Subcutaneous adipose tissue (tissue), 4 donors: ENCODE results near the gene OSBPL3. TPM values are rescaled to one million over a fixed set of nuclear protein-coding genes. Genes with fewer than 3 reads are reported as not detected.

Experiments used
- total RNA-seq, 4 donors: library from RNA; depleted of rRNA; stranded (reverse); fragments of >200 nt; gene quantifications; one replicate each; pipeline ENCODE4 v1.1.0, GENCODE V29; 2016
- TF ChIP-seq, protein P1 (sequence below): fragments of 450-650 bp; IDR thresholded peaks from one replicate; pipeline ENCODE4 v1.5.1; 2016; ENCODE audit warnings: low read depth, mild to moderate bottlenecking, control low read depth, antibody characterized with exemption, moderate library complexity

OSBPL3 gene
- total RNA-seq, 4 donors from 2014 or later, result 4.9 to 33.1 (median 9.4) TPM

DNA sequence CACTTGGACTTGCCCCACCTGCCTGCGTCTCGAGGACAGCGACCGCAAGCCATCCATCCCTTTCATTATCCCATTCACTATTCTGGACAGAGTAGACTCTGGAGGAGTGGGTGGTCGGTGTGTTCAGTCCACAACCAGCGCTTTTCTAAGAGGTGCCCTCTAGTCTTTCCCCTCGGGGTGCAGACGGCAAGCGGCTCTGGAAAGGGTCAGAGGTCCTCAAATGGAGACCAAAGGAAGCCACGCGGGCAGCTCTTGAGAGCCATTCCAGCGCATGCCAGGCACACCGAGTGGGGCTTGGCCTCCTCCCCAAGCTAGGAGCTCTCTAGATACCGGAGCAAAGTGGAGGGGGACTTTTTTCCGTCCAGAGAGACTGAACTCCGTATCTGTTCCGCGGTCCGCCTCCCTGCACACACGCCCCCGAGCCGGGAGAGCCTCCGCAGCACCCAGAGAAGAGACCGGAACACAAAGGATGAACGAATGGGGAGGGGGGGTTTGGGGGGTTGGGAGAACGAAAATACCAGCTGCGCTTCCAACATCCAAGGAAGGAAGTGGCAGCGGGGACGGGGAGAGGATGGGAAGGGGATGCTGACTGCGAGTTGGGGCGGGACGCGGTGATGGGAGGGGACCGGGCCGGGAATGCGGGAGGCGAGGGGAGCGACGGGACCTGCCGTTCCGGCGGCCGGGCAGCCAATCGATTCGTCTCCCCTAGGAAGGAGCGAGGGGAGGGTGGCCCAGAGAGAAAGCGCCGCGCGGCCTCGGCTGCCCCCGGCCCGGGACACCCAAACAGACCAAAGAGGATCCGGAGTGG is 223.2 kb downstream of the OSBPL3 start:
- TF ChIP-seq, protein P1, sequence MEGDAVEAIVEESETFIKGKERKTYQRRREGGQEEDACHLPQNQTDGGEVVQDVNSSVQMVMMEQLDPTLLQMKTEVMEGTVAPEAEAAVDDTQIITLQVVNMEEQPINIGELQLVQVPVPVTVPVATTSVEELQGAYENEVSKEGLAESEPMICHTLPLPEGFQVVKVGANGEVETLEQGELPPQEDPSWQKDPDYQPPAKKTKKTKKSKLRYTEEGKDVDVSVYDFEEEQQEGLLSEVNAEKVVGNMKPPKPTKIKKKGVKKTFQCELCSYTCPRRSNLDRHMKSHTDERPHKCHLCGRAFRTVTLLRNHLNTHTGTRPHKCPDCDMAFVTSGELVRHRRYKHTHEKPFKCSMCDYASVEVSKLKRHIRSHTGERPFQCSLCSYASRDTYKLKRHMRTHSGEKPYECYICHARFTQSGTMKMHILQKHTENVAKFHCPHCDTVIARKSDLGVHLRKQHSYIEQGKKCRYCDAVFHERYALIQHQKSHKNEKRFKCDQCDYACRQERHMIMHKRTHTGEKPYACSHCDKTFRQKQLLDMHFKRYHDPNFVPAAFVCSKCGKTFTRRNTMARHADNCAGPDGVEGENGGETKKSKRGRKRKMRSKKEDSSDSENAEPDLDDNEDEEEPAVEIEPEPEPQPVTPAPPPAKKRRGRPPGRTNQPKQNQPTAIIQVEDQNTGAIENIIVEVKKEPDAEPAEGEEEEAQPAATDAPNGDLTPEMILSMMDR, result no peak

DNA sequence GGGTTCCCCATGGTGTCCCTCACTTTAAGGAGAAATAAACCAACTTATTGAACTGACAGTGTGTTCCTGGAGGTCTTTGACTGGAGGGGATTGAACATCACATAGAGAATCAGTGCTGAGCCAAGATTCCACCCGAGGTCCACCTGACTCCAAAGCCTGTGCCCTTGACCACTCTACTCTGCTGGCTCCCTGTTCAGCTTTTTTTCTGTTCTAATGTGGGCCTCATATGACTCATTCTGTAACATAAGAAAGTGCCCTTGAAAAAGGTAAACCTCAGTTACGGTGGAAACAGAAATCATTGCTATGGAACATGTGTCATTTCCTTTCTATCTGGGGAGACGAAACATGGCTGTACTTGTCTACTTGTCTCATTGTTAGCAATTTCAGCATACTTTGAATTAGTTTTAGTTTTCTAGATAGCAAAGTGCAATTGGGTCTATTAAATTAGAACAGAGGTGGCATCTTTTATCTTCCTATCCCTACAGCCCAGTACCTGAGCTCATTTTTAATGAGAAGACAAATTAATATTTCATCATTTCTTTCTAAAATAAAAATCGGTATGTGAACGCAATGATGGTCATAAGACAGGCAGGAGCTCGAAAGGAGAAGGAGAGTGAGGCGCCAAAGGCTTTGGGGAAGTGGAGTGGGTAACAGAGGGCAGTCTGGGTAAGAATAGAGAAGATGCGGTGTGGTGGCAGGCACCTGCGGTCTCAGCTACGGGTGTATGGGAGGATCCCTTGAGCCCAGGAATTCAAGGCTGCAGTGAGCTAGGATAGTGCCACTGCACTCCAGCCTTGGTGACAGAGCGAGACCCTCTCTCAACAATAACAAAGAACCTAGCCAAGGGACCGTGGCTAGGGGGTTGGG is 224.2 kb downstream of the OSBPL3 start:
- TF ChIP-seq, protein P1, result no peak

DNA sequence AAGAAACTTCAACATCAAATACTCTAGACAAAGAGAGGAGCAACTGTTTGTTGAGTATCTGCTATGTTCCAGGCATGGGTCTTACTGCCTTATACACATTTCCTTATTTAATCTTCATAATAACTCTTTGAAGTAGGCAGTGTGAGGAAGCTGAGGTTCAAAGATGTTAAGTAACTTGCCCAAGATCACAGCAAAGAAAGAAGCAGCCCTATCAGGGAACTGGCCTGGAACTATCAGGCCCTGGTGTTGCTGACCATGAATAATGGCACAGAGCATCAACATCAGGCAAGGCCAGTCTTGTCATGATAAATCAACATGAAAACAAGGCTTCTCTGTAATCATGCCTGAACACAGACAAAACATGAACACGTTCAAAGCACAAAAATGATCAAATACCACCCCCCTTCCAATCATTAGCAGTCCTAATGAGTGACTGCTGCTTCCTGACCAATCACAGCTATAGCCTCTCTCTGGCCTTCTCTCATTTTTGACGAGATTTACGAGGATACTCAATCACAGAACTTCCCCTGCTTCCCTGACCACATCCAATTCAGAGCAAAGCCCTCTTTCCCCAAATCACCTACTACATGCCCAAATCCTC is 225.0 kb downstream of the OSBPL3 start:
- TF ChIP-seq, protein P1, result no peak

DNA sequence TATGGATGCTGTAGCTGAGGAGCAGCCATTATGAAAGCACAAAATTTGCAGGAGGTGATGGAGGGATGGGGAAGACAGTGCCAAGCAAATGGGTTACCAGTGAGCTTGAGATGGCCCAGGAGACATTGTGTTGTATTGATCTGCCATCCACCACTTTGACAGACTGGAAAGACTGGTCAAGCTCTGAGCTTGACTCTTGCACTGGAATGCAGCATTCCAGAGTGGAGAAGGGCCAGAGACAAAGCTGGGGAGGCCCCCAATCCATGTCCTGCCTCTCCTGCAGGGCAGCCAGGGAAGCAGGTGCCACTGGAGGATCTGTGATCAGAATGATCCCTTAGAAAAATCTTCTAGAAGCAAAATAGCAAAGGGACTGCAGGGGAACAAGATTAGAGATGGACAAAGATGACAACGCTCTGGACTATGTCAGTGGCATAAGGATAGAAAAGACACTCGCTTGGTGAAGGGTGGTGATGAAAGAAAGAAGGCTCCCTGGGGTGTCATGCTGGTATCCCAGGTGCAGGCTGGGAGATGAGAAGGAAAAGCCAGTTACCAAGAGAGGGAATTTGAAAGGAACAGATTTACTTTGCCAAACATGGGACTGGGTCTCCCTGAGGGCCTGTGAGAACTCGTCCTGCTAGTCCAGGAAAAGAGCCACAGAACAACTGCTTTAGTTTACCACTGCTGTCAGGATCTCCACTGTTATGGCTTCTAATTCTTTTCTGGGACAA is 227.7 kb downstream of the OSBPL3 start:
- TF ChIP-seq, protein P1, result no peak

DNA sequence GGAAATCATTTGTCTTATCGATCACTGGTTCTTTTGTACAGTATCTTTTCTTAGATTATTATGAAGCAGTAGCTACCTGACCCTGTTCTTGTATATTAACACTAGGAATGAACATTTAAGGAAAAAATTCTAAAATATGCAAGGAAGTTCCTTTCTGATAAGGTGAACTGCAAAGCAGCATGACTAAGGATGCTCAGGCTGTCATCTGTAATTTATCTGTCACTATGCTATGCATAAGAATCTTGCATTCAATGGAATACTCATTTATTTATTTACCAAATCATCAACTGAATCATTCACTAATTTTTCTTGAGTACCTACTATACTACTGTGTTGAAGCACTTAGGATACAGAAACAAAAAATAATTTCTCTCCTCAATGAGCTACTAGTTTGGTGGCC is 228.5 kb downstream of the OSBPL3 start:
- TF ChIP-seq, protein P1, result no peak

DNA sequence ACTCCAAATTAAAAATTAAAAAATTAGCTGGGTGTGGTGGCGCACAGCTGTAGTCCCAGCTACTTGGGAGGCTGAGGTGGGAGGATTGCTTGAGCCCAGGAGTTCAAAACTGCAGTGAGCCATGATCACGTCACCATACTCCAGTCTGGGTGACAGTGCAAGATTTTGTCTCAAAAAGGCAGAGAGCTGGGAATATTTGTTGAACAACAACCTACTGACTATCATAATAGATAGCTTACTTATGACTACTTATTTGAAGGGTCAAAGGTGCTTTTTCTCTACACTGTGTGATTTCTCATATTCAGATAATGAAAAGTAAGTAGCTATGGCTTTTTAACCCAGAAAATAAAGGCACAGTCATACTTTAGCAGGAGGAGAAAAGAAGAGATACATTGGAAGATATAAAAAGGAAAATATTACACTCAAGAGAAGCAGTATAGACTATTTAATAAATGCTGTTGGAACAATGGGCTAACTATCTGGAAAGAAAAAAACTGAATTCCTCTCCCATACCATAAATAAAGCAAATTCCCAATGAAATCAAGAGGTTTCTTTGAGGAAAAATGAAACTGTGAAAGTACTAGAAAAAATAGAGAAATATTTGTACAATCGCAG is 229.4 kb downstream of the OSBPL3 start:
- TF ChIP-seq, protein P1, result no peak
